Lower lobe of right lung (tissue), 2 donors: ENCODE results near the gene TNIK. TPM values are rescaled to one million over a fixed set of nuclear protein-coding genes. Genes with fewer than 3 reads are reported as not detected.
A peak's percentile ranks its signal among the peaks of the same experiment; 100 is the strongest.

Experiments used
- ATAC-seq, 2 donors: fragments of 200-7000 bp; cut with Tn5 transposase; one replicate each; pipeline ENCODE4 v1.9.1; 2020 to 2022; ENCODE audit warnings: mild to moderate bottlenecking in 2 of 2, moderate library complexity in 2 of 2
- DNase-seq: peaks from one replicate; pipeline ENCODE4 v3.0.0-alpha.2; 2020
- H3K27ac ChIP-seq: fragments of 200-600 bp; one replicate; pipeline ENCODE4 v1.8.0; 2022
- H3K27me3 ChIP-seq: fragments of 200-600 bp; one replicate; pipeline ENCODE4 v1.8.0; 2022; ENCODE audit warnings: low read depth
- H3K36me3 ChIP-seq: fragments of 200-600 bp; one replicate; pipeline ENCODE4 v1.8.0; 2022; ENCODE audit warnings: mild to moderate bottlenecking
- H3K4me1 ChIP-seq: fragments of 200-600 bp; one replicate; pipeline ENCODE4 v1.8.0; 2022
- H3K4me3 ChIP-seq: fragments of 200-600 bp; one replicate; pipeline ENCODE4 v1.8.0; 2022; ENCODE audit warnings: mild to moderate bottlenecking
- H3K9me3 ChIP-seq: fragments of 200-600 bp; one replicate; pipeline ENCODE4 v1.8.0; 2022
- CTCF ChIP-seq: fragments of 200-600 bp; IDR thresholded peaks from one replicate; pipeline ENCODE4 v1.8.0; 2022; ENCODE audit warnings: antibody characterized with exemption, mild to moderate bottlenecking
- intact Hi-C: fragments of 100-400 bp; cut with DNase I; formaldehyde crosslinking; loops from one replicate; pipeline ENCODE4 v1.11.0; 2022
- total RNA-seq: library from RNA; stranded (reverse); fragmentation: NEBNext Ultra II Directional; extraction: Animal tissue kit (Norgen Biotek cat#: 25700); gene quantifications from one replicate; pipeline ENCODE4 v1.2.1, GENCODE V29; 2021
- donor health status: DM: no; HTN: yes; CAD: no; lungs with severe emphysema.

TNIK gene
- total RNA-seq, 1 donor from 2014 or later, result 29.3 TPM

DNA sequence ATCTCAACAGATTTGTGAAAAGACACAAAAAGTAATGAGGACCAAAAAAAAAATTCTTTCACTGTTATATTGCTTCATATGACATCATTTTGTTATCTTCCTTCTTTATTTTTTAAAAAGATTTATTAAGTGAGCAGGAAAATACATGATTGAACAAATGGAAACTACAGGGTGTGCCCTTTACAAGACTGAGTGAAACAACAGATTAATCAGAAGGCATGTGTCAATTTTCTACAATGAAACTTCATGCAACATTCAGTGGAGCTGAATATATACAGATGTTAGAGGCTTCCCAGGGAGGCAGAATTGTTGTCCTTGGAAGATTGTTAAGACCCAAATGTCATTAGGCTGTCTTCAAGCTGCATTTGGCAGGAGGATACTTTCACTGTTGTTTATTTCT, 405.3 kb downstream of the TNIK start:
- ATAC-seq, result no peak
- no peak for TF ChIP-seq CTCF
- Histone ChIP-seq H3K36me3 (no peaks in the 10 kb centered on the region), H3K4me3 (no peak overlapping the region), H3K9me3 (no peaks in the 10 kb centered on the region), H3K4me1 (no peaks in the 10 kb centered on the region), H3K27ac (no peak overlapping the region), H3K27me3 (no peaks in the 10 kb centered on the region)
- intact Hi-C loops, result no loop called here
- no peak for DNase-seq

GRCh38 chr3:171054231-171054630, 406.0 kb downstream of the TNIK start:
- no peaks in the 10 kb centered on the region for H3K9me3 ChIP-seq
- H3K4me3 ChIP-seq, result no peak overlapping the region
- no peak for TF ChIP-seq CTCF
- H3K36me3 ChIP-seq, result no peaks in the 10 kb centered on the region
- DNase-seq, result no peak
- H3K4me1 ChIP-seq, result no peaks in the 10 kb centered on the region
- no peak for ATAC-seq
- intact Hi-C loops, result no loop called here
- H3K27me3 ChIP-seq, result no peaks in the 10 kb centered on the region
- no peak overlapping the region for H3K27ac ChIP-seq

DNA sequence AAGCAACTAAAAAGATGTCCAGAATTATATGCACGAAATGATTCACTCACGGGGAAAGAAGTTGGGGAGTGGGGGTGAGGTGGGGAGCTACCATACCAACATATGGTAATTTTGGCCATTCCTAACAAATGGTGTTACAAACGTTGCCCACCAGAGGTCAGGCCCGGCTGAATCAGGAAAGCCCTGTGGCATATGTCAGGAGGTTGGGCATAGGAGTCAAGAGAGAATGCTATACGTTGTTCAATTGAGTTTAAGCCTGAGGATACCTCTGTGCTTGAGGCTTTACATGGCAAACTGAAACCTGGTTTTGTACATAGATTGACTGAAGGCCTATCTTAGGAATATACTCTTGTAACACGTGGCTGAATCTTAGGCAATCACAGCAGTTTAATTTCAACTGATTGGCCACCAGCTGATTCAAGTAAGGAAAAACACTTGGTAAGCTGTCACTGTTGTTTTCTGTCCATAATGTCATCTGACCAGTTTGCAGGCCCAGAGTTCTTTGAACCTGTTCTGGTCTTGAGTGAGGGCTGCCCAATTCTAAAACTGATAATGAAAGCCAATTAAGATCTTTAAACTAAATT, 410.3 kb downstream of the TNIK start:
- peak; percentile 57 for TF ChIP-seq CTCF
- ATAC-seq, result peak; percentile 79 to 80
- H3K4me1 ChIP-seq, result peaks cover 4% of the 10 kb centered on the region

GRCh38 chr3:171046760-171047159, 413.4 kb downstream of the TNIK start:
- H3K4me3 ChIP-seq, result no peak overlapping the region
- intact Hi-C loops, result no loop called here
- DNase-seq, result no peak
- TF ChIP-seq CTCF, result no peak
- H3K9me3 ChIP-seq, result no peaks in the 10 kb centered on the region
- no peak overlapping the region for H3K27ac ChIP-seq
- ATAC-seq, result no peak
- H3K4me1 ChIP-seq, result peaks cover 4% of the 10 kb centered on the region
- no peaks in the 10 kb centered on the region for H3K27me3 ChIP-seq
- H3K36me3 ChIP-seq, result no peaks in the 10 kb centered on the region

More for the DNA sequence above, 410.3 kb downstream of the TNIK start:
- no peaks in the 10 kb centered on the region for H3K27me3 ChIP-seq
- no peak overlapping the region for H3K4me3 ChIP-seq
- H3K36me3 ChIP-seq, result no peaks in the 10 kb centered on the region
- no peak overlapping the region for H3K27ac ChIP-seq
- intact Hi-C loops, result no loop called here
- no peaks in the 10 kb centered on the region for H3K9me3 ChIP-seq
- DNase-seq, result peak; percentile 56

- H3K27me3 ChIP-seq, result no peaks in the 10 kb centered on the region
- no peak for TF ChIP-seq CTCF
- DNase-seq (no peak), ATAC-seq (peak; percentile 65 to 71)
- intact Hi-C loops, result no loop called here
- peaks cover 4% of the 10 kb centered on the region for H3K4me1 ChIP-seq
- no peak overlapping the region for H3K4me3 ChIP-seq
- H3K9me3 ChIP-seq, result no peaks in the 10 kb centered on the region
- H3K27ac ChIP-seq, result no peak overlapping the region
- H3K36me3 ChIP-seq, result no peaks in the 10 kb centered on the region
These were observed 415.1 kb downstream of the TNIK start for GRCh38 chr3:171044835-171045793.
